Lung (tissue), 12 donors: Measurements from ENCODE around the gene NRP2. TPM values are rescaled to one million over a fixed set of nuclear protein-coding genes. Genes with fewer than 3 reads are reported as not detected.

Experiments used
- ATAC-seq: fragments of 200-7000 bp; cut with Tn5 transposase; one replicate; pipeline ENCODE4 v1.9.1; 2020; ENCODE audit warnings: moderate number of reproducible peaks; ENCODE audit not compliant: insufficient read depth, low FRiP score
- DNase-seq, 3 donors: peaks; one replicate each; pipeline ENCODE4 v3.0.0-alpha.2; 2013 to 2017
- H3K27ac ChIP-seq, 2 donors: one replicate each; pipeline ENCODE4 v1.5.1; 2013; ENCODE audit warnings: mild to moderate bottlenecking in 2 of 2, moderate library complexity in 2 of 2, control low read depth in 1 of 2, inconsistent platforms in 1 of 2, low read depth in 1 of 2, low read length in 1 of 2
- H3K27me3 ChIP-seq, 3 donors: one replicate each; pipeline ENCODE4 v1.5.1; 2013; ENCODE audit warnings: low read length in 2 of 3; ENCODE audit not compliant: control insufficient read depth in 3 of 3, insufficient read depth in 3 of 3
- H3K36me3 ChIP-seq, 4 donors: one replicate each; pipeline ENCODE4 v1.5.1; 2013; ENCODE audit warnings: low read length in 4 of 4, mild to moderate bottlenecking in 1 of 4, moderate library complexity in 1 of 4; ENCODE audit not compliant: control insufficient read depth in 4 of 4, insufficient read depth in 4 of 4
- H3K4me1 ChIP-seq, 5 donors: one replicate each; pipeline ENCODE4 v1.5.1; 2013; ENCODE audit warnings: low read length in 5 of 5, mild to moderate bottlenecking in 2 of 5, moderate library complexity in 1 of 5; ENCODE audit not compliant: control insufficient read depth in 5 of 5, insufficient read depth in 5 of 5
- H3K4me3 ChIP-seq: one replicate; pipeline ENCODE4 v1.5.1; 2013; ENCODE audit warnings: mild to moderate bottlenecking, control low read depth, moderate library complexity
- H3K9ac ChIP-seq, 2 donors: one replicate each; pipeline ENCODE4 v1.5.1; 2013; ENCODE audit warnings: low read length in 2 of 2, control low read depth in 1 of 2; ENCODE audit not compliant: insufficient read depth in 1 of 2
- H3K9me3 ChIP-seq, 4 donors: one replicate each; pipeline ENCODE4 v1.5.1; 2013; ENCODE audit warnings: low read length in 3 of 4, mild to moderate bottlenecking in 1 of 4, moderate library complexity in 1 of 4; ENCODE audit not compliant: control insufficient read depth in 4 of 4, insufficient read depth in 3 of 4
- CTCF ChIP-seq: IDR thresholded peaks from 2 replicates; pipeline ENCODE4 v1.5.1; 2012; ENCODE audit warnings: mild to moderate bottlenecking; ENCODE audit errors: control extremely low read depth, extremely low read depth
- WGBS, 2 donors: extraction: QIAGEN DNeasy Blood & Tissue Kit; methylation state at CpG; one replicate each; pipeline ENCODE4 v1.1.7; 2013; 5-methylcytosine and 5-hydroxymethylcytosine counted together
- polyA plus RNA-seq, 2 donors: library from polyadenylated mRNA; stranded (reverse); fragments of 200-250 nt; gene quantifications; one replicate each; pipeline ENCODE4 v1.2.1, GENCODE V29; 2013
- total RNA-seq, 2 donors: library from RNA; depleted of rRNA in 1 of 2; stranded (reverse); fragments of >200 nt in 1 of 2; gene quantifications; one replicate each; pipeline ENCODE4 v1.2.1, GENCODE V29; 2014 to 2021
- donor health status: control.
- donor health status: control.
- donor health status: Bipolar disorder and iron deficiency.
- donor health status: healthy.
- donor health status: DM: yes; HTN: yes; CAD: no.

NRP2 gene
- total and polyA plus RNA-seq, 4 donors, result 20.4 to 125 (median 63.2) TPM

- no peak for TF ChIP-seq CTCF
- 94 to 97% methylated on average over 1 of the region's 1 CpG for WGBS, 2 donors
- no peak for DNase-seq
These were observed 107.6 kb downstream of the NRP2 start for GRCh38 chr2:205789906-205790305.

DNA sequence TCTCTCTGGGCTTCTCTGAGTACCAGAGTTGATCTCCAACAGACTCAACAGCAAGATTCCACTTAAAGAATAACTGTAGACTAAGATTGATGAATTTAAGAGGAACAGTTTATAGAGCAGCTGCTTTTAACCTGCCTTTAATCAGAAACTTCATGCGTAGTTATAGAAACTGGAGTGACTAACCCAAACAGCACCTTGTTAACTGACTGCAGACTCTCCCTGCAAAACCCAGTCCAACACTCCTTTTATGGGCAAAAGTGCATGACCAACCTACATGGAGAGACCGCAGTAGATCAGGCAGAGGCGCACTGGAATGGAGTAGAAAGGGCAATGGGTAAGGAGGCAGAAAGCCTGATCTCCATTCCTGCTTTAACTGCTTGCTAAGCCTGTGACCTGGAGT is 110.6 kb downstream of the NRP2 start:
- Histone ChIP-seq H3K27me3 (no peaks in the 10 kb centered on the region), H3K4me1 (peaks cover 0 to 23% (median 4%) of the 10 kb centered on the region in 5 donors), H3K4me3 (no peak overlapping the region), H3K27ac (no peak overlapping the region), H3K36me3 (peaks cover 0 to 17% (median 12%) of the 10 kb centered on the region in 4 donors), H3K9me3 (peaks cover 0 to 7% (median 0%) of the 10 kb centered on the region in 4 donors), H3K9ac (no peak overlapping the region)
- no peak for ATAC-seq
- 86 to 89% methylated on average over 3 of the region's 3 CpGs for WGBS, 2 donors
- TF ChIP-seq CTCF, result no peak
- no peak for DNase-seq

More at GRCh38 chr2:205789906-205790305, 107.6 kb downstream of the NRP2 start:
- Histone ChIP-seq H3K4me3 (no peak overlapping the region), H3K27ac (no peak overlapping the region), H3K4me1 (peaks cover 0 to 35% (median 21%) of the 10 kb centered on the region in 5 donors), H3K9me3 (peaks cover 0 to 3% (median 0%) of the 10 kb centered on the region in 4 donors), H3K9ac (no peak overlapping the region), H3K27me3 (no peaks in the 10 kb centered on the region), H3K36me3 (peaks cover 0 to 8% (median 5%) of the 10 kb centered on the region in 4 donors)
- ATAC-seq, result no peak

DNA sequence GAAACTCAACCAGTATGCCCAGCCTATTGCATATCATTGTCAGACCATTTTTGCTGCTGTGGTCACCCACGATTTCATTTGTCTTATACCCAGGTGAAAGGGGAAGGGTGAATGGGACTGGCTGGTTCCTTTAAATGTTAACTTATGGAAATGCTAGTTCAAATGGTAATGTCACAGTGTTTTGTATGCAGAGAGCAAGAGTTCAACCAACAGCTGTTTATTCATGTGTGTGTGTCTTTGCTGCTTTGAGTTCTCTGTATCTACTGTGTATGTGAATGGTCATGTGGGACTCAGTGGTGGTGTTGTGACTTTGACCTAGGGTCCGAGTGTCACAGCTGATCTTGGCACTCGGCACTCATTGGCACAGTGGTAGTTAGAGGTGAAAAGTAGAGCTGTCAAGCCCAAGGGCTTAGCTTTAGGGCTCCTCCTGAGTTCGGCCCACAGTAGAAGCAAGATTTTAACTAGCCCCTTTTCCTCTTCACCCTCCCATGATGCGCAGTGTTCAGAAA is 114.6 kb downstream of the NRP2 start:
- H3K27ac ChIP-seq, result peak overlapping the region in 1 of 2 donors; percentile 8
- H3K36me3 ChIP-seq, result peaks cover 0 to 17% (median 12%) of the 10 kb centered on the region in 4 donors
- DNase-seq (no peak), ATAC-seq (no peak)
- TF ChIP-seq CTCF, result no peak
- H3K9me3 ChIP-seq, result peaks cover 0 to 16% (median 1%) of the 10 kb centered on the region in 4 donors
- no peak overlapping the region for H3K4me3 ChIP-seq
- WGBS, 2 donors, result 92 to 93% methylated on average over 5 of the region's 5 CpGs
- H3K9ac ChIP-seq, result no peak overlapping the region
- no peaks in the 10 kb centered on the region for H3K27me3 ChIP-seq
- peaks cover 0 to 45% (median 10%) of the 10 kb centered on the region in 5 donors for H3K4me1 ChIP-seq
